DMS114 treated with DMSO at 0.1 percent for 48 hours (cell line): ENCODE measurements around the gene ISG15.
A peak's percentile ranks its signal among the peaks of the same experiment; 100 is the strongest.
"Not testable (repeated sequence)": the region's sequence is repeated elsewhere in the genome, so short reads cannot be mapped to it uniquely, and the experiment has no call there.

Experiments
- DNase-seq: peaks from one replicate; lab custom pipeline; 2025; ENCODE audit not compliant: unreplicated experiment; lab: John Stamatoyannopoulos, UW

ISG15 gene

GRCh38 chr1:1011396-1011949 is 1.8 kb upstream of the ISG15 start:
- DNase-seq, result no peak

- not testable (repeated sequence) for DNase-seq
Measured at GRCh38 chr1:1012736-1013104, 577 bp upstream of the ISG15 start.

DNA sequence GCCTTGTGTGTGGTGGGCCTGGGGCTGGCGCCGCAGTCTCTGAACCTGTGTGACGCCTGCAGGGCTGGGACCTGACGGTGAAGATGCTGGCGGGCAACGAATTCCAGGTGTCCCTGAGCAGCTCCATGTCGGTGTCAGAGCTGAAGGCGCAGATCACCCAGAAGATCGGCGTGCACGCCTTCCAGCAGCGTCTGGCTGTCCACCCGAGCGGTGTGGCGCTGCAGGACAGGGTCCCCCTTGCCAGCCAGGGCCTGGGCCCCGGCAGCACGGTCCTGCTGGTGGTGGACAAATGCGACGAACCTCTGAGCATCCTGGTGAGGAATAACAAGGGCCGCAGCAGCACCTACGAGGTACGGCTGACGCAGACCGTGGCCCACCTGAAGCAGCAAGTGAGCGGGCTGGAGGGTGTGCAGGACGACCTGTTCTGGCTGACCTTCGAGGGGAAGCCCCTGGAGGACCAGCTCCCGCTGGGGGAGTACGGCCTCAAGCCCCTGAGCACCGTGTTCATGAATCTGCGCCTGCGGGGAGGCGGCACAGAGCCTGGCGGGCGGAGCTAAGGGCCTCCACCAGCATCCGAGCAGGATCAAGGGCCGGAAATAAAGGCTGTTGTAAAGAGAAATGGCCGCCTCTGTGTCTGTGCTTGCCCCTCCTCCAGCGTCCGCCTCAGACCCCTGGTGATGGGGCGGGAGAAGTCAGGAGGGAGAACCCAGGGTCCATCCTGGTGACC is 788 bp downstream of the ISG15 start:
- DNase-seq, result peak; percentile 57

- DNase-seq, result no peak
Measured at GRCh38 chr1:1014799-1015681, 1.7 kb downstream of the ISG15 start.

DNA sequence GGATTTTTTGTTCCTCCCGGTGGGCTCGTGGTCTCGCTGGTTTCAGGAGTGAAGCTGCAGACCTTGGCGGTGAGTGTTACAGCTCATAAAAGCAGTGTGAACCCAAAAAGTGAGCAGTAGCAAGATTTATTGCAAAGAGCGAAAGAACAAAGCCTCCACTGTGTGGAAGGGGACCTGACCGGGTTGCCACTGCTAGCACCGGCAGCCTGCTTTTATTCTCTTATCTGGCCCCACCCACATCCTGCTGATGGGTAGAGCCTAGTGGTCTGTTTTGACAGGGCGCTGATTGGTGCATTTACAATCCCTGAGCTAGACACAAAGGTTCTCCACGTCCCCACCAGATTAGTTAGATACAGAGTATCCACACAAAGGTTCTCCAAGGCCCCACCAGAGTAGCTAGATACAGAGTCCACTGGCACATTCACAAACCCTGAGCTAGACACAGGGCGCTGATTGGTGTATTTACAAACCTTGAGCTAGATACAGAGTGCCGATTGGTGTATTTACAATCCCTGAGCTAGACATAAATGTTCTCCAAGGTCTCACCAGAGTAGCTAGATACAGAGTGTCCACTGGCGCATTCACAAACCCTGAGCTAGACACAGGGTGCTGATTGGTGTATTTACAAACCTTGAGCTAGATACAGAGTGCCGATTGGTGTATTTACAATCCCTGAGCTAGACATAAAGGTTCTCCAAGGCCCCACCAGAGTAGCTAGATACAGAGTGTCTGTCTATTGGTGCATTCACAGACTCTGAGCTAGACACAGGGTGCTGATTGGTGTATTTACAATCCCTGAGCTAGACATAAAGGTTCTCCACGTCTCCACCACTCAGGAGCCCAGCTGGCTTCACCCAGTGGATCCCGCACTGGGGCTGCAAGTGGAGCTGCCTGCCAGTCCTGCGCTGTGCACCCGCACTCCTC is 4.4 kb downstream of the ISG15 start:
- not testable (repeated sequence) for DNase-seq

- not testable (repeated sequence) for DNase-seq
Measured at GRCh38 chr1:1018321-1018685, 5.0 kb downstream of the ISG15 start.

DNA sequence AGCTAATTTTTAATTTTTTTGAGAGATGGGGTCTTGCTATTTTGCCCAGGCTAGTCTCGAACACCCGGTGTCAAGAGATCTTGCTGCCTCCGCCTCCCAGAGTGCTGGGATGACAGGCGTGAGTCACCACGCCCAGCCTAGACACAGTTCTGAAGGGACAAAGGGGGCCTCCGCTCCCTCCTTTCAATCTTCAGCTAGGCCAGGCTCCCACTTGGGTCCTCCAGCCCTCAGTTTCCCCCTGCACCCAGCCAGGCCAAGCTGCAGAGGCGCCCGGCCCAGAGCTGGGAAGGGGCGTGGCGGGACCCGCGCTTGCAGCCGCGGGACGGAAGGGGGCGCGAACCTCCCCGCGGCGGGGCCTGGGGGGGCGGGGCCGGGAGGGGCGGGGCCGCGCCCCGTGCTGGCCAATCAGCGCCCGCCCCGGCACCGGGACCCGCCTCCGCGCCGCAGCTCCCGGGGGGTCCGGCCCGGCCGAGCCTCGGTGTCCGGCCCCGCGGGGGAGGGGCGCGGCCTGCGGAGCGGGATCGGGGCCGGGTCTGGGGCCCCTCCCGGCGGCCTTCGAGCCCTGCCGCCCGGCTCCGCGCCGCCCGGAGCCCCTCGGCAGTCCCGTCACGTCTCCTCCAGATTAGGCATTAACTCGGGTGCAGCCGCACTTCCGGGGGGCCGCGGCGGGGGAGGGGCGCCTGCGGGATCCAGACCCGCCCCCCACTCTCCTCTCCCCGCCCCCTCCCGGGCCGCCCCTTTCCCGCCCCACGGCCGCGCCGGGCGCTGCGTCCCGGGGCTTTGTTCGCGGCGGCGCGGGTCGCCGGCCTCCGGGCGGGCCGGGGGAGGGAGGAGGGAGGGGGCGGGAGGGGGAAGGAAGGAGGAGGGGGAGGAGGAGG is 6.1 kb downstream of the ISG15 start:
- DNase-seq, result peak; percentile 60

DNA sequence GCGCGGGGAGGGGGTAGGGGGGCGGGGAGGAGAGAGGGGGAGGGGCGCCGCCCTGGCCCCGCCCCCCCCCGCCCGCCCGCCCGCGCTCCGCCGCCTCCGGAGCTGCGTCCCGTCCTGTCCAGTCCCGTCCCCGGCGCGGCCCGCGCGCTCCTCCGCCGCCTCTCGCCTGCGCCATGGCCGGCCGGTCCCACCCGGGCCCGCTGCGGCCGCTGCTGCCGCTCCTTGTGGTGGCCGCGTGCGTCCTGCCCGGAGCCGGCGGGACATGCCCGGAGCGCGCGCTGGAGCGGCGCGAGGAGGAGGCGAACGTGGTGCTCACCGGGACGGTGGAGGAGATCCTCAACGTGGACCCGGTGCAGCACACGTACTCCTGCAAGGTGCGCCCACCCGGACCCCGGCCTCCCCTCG is 6.7 kb downstream of the ISG15 start, which contains the start of gene AGRN:
TSS of gene AGRN (plus strand) at position 121 of the 405 bp plus-strand sequence. CDS start at position 174, 53 bp downstream.
- no peak for DNase-seq

GRCh38 chr1:1020415-1021009 is 7.2 kb downstream of the ISG15 start:
- no peak for DNase-seq

DNA sequence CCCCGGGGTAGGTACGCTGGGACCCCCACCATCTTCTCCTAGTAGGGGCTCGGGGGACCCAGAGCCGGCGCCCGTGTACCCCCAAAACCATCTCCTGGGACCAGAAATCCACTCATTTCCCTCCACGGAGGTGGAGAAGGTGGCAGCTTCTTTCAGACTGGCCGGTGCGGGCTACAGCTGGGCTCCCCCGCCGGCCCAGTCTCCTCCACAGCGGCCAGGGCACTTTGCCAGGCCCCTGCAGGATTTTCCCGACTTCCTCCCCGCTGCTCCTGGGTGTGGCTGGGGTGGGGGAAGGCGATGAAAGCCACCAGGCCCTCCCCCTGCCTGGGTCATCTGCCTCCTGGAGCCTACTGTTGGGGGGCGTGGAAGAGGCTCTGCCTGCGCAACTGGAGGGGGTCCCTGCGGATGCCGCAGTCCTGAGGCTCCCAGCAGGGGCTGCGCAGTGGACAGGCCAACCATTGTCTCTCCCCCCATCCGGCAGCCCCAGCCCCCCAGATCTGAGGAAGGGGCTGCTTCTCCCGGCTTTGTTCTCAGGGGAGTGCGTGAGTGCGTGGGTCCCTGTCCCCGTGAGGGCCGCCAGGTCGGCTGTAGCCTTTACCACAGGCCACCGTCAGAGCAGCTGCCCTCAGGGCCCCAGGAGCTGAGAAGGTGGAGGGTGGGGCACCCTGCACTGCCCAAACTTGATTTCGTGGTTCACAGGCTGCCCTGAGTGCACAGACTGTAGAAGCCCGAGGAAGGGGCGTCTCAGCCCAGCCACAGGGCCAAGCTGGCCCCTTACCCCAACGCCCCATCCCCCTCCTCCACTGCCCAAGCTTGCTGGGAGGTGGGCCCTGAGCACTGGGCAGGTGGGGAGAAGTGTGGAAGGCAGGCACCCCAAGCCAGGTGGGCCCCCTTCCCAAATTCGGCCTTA is 8.0 kb downstream of the ISG15 start:
- no peak for DNase-seq

- DNase-seq, result no peak
Measured at GRCh38 chr1:1021920-1022259, 8.6 kb downstream of the ISG15 start.

GRCh38 chr1:1022302-1023009 is 9.2 kb downstream of the ISG15 start:
- no peak for DNase-seq

DNA sequence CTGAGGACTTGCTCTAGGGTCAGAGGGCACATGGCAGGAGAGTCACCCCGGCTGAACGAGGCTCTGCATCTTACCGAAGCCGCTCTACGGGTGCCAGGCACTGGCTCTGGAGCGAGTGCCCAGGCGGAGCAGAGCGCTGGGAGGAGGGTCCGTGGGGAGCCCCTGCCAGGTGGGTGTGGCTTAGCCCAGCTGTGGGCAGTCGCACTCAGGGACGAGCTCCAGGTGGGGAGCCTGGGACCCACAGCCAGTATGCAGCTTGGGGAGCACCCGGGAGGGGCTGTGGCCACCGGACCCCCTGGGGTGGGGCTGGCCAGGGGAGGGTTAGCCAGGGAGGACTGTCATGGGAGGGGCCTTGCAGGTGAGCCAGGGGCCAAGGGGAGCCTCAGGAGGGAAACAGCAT is 10.4 kb downstream of the ISG15 start:
- no peak for DNase-seq

GRCh38 chr1:1024149-1024770 is 11.0 kb downstream of the ISG15 start:
- DNase-seq, result no peak

GRCh38 chr1:1024771-1025699 is 11.7 kb downstream of the ISG15 start:
- no peak for DNase-seq

DNA sequence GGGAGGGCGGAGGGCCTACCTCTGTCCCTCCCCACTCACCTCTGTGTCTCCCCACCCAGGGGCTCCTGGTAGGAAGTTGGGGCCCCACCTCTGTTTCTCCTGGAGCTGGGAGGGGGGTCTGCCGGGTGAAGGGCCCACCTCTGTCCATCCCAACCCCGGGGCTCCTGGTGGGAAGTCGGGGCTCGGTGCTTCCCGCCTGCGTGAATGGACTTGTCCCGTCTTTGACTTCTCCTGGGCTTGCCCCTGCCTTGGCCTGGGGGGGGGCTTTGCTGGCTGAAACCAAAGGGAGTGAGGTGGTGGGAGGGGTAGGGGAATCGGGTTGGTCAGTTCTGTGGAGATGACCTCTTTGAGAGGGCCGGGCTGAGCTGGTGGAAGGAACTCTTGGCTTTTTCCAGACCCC is 12.4 kb downstream of the ISG15 start:
- no peak for DNase-seq
